Subcutaneous adipose tissue (tissue), 4 donors: ENCODE measurements around the gene GOLIM4. TPM values are rescaled to one million over a fixed set of nuclear protein-coding genes. Genes with fewer than 3 reads are reported as not detected.

ENCODE experiments used
- CTCF ChIP-seq: fragments of 450-650 bp; IDR thresholded peaks from one replicate; pipeline ENCODE4 v1.5.1; 2016; ENCODE audit warnings: low read depth, mild to moderate bottlenecking, control low read depth, antibody characterized with exemption, moderate library complexity
- total RNA-seq, 4 donors: library from RNA; depleted of rRNA; stranded (reverse); fragments of >200 nt; gene quantifications; one replicate each; pipeline ENCODE4 v1.1.0, GENCODE V29; 2016

The GOLIM4 gene
- total RNA-seq, 4 donors from 2014 or later: 23.0 to 33.9 (median 26.1) TPM

GRCh38 chr3:168124291-168124690 is 28.6 kb upstream of the GOLIM4 start:
- no peak for TF ChIP-seq CTCF

- TF ChIP-seq CTCF: no peak
Measured at GRCh38 chr3:168123201-168124176, 27.8 kb upstream of the GOLIM4 start.

- no peak for TF ChIP-seq CTCF
Measured at GRCh38 chr3:168121184-168122017, 25.7 kb upstream of the GOLIM4 start.

- TF ChIP-seq CTCF: no peak
Measured at GRCh38 chr3:168117853-168118313, 22.2 kb upstream of the GOLIM4 start.

- no peak for TF ChIP-seq CTCF
Measured at GRCh38 chr3:168117059-168117458, 21.3 kb upstream of the GOLIM4 start.

GRCh38 chr3:168116279-168116678 is 20.6 kb upstream of the GOLIM4 start:
- TF ChIP-seq CTCF: no peak

GRCh38 chr3:168113848-168114247 is 18.1 kb upstream of the GOLIM4 start:
- no peak for TF ChIP-seq CTCF
